ENCODE data around the gene IL3.

GRCh38 chr5:132023258-132024116 is 37.0 kb upstream of the IL3 start:
- TF ChIP-seq EZH2 (IDR thresholded peaks at IDR 0.05; ENCODE audit: insufficient read depth, poor library complexity, severe bottlenecking), result no peak
- no peak for TF ChIP-seq EZH2phosphoT487 (IDR thresholded peaks at IDR 0.05; ENCODE audit: insufficient read depth, low read depth)
